ENCODE measurements around the gene TMEM198.
A peak's percentile ranks its signal among the peaks of the same experiment; 100 is the strongest.

Gene TMEM198

DNA sequence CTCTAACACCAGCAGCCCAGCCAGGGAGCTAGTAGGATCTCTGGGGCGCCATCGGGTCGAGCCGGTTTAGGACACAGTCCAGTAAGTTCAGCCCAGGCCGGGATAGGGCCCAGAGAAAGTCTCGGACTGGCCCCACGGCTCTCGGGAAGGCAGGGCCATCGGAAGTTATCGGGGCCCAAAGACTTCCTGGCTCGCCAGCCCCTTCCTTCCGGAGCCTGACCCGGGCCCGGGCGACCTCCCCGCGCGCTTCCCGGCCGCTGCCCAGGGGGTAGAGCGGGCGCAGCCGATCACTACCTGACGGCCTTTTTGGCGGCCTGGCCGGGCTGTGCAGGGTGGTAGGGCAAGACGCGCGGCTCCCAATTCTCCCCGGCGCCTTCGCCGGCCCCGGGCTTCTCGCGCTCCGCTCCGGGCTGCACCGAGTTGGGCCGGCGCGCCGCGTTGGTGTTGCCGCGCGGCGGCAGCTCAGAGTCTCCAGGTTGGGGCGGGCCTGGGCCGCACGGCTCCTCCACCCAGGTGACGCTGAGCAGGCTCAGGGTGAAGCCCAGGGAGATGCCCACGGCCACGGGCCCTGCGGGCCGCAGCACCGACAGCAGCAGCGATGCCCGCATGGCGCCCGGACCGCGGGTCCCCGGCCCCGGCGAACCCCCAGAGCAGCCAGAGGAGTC lies 765 bp upstream of the TMEM198 start:
- DNase-seq (ENCODE audit: low read depth in 2 of 3, low spot score in 1 of 3): peak in 1 of 3 donors; percentile 21

GRCh38 chr2:219544567-219544966 lies 739 bp downstream of the TMEM198 start:
- no peak for DNase-seq (ENCODE audit: low read depth in 2 of 3, low spot score in 1 of 3)

GRCh38 chr2:219545295-219545942 lies 1.6 kb downstream of the TMEM198 start:
- DNase-seq (ENCODE audit: low read depth in 2 of 3, low spot score in 1 of 3): no peak

GRCh38 chr2:219545943-219546352 lies 2.1 kb downstream of the TMEM198 start:
- no peak for DNase-seq (ENCODE audit: low read depth in 2 of 3, low spot score in 1 of 3)

DNA sequence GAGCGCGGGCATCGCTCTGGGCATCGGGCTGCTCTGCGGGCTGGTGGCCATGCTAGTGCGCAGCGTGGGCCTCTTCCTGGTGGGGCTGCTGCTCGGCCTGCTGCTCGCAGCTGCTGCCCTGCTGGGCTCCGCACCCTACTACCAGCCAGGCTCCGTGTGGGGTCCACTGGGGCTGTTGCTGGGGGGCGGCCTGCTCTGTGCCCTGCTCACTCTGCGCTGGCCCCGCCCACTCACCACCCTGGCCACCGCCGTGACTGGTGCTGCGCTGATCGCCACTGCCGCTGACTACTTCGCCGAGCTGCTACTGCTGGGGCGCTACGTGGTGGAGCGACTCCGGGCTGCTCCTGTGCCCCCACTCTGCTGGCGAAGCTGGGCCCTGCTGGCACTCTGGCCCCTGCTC lies 3.8 kb downstream of the TMEM198 start:
- DNase-seq (ENCODE audit: low read depth in 2 of 3, low spot score in 1 of 3): no peak

DNA sequence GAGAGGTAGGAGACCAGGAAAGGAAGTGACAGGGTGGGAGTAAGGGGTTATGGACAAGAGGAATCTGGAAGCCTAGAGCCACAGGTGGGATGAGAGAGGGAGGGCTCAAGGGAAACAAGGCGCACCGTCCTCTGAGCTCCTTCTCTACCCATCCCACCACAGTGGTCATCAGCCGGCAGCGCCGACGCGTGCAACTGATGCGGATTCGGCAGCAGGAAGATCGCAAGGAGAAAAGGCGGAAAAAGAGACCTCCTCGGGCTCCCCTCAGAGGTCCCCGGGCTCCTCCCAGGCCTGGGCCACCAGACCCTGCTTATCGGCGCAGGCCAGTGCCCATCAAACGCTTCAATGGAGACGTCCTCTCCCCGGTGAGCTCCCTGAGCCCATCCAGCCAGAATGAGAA lies 5.2 kb downstream of the TMEM198 start:
- DNase-seq (ENCODE audit: low read depth in 2 of 3, low spot score in 1 of 3): no peak

GRCh38 chr2:219549619-219550018 lies 5.8 kb downstream of the TMEM198 start:
- no peak for DNase-seq (ENCODE audit: low read depth in 2 of 3, low spot score in 1 of 3)

DNA sequence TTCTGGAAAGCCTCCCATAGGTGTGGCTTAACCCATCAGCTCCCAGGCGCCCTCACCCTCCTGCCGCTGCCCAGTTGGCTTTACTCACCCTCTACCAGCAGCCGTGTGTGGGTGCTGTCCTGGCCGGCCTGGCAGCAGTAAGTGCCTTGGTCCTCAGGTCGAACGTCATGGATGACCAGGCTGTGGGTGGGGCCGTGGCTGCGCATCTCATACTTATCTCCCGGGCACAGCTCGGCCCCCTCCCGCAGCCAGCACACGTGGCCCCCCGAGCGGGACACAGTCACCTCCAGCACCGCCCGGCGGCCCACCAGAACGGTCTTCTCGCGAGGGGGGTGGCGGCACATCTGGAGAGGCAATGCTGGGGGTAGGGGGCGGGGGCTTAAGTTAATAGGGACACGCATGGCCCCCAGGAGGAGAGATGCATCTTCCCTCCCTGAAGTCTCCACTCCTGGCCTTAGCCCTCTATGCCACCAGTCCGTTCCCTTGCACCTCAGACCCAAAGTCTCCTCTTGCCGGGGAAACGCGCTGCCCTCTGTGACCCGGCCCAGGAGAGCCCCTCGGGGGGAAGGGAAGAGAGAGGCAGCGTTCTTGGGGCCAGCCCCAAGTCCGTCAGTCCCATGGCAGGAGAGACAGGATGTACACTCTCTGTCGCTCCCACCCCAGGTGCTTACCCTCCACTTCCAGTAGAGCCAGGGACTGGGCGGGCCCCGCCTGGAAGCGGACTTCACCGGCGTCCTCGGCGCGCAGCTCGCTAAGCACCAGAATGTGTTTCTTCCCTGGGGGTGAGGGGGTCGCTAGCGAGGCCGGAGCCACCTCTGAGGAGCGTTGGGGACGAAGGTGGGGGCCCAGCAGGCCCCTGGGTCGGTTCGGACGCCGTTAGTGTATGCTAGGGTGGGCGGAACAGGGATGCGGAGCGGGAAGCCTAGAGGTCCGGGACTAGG lies 7.9 kb downstream of the TMEM198 start:
- DNase-seq (ENCODE audit: low read depth in 2 of 3, low spot score in 1 of 3): no peak

DNA sequence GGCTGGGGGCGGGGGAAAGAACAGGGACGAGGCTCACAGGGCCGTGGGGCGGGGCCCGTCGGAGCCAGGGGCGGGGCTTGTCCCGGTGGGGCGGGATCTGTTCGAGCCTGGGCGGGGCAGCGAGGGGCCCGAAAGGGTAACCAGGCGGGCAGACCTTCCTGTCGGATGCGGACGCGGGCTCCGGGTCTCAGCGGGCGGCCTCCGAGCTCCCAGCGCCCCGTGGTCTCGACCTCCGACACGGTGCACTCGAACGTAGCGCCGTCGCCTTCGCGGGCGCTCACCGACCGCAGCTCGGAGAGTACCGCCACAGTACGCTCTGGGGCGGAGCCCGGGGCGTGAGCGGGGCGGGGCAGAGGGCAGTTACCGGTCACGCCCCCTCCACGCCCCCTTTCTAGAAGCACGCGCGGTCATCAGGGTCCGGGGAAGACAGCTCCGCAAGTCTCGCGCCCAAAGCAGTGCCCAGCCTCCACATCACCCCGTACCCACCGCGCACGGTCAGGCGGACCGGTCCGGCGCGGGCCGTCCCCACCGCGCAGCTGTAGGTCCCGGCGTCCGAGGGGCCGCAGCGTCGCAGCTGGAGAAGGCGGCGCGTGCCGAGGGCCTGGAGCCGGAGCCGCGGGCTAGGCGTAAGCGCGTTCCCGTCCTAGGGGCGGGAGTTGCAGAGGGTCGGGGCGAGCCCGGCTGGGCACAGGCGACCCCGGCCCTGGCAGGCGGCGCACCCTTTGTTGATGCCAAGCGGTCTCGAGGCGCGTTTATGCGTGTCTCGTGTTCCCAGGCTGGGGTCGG lies 8.7 kb downstream of the TMEM198 start:
- peak; percentile 54 to 81 (median 73) for DNase-seq (ENCODE audit: low read depth in 2 of 3, low spot score in 1 of 3)

- no peak for DNase-seq (ENCODE audit: low read depth in 2 of 3, low spot score in 1 of 3)
These were observed 9.3 kb downstream of the TMEM198 start for GRCh38 chr2:219553168-219553417.

- DNase-seq (ENCODE audit: low read depth in 2 of 3, low spot score in 1 of 3): no peak
These were observed 9.7 kb downstream of the TMEM198 start for GRCh38 chr2:219553463-219553963.

DNA sequence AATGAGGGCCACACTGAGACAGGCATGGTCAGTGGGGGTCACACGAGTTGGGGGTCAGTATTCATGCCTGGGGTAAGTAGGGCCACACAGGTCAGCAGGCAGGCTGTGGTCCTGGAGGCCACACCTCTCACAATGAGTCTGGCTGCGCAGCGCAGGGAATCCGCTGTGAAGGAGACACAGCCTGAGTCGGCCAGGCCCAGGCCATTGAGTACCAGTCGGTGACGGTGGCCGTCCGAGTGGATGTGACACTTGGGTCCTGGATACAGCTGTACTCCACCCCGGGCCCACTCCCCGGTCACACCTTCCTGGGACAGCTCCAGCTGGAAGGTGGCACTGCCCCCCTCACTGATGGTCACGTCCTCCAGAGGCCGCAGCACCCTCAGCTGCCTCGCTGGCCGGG lies 10.5 kb downstream of the TMEM198 start:
- no peak for DNase-seq (ENCODE audit: low read depth in 2 of 3, low spot score in 1 of 3)

DNA sequence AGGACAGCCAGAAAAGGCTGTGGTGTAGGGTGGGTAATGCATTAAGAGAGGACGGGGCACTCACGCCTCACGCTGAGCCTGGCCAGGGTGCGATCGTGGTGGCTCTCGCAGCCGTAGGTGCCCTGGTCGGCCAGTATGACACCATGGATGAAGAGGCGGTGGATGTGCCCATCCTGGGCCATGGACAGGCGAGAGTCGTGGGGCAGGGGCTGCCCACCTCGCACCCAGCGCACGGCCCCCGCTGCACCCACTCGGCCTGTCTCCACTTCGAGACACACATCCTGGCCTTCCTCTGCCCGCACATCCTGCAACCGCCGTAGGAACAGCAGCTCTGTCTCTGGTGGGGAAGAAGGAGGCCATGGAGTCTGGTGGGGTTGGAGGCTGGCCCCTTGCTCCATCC lies 12.1 kb downstream of the TMEM198 start:
- no peak for DNase-seq (ENCODE audit: low read depth in 2 of 3, low spot score in 1 of 3)

DNA sequence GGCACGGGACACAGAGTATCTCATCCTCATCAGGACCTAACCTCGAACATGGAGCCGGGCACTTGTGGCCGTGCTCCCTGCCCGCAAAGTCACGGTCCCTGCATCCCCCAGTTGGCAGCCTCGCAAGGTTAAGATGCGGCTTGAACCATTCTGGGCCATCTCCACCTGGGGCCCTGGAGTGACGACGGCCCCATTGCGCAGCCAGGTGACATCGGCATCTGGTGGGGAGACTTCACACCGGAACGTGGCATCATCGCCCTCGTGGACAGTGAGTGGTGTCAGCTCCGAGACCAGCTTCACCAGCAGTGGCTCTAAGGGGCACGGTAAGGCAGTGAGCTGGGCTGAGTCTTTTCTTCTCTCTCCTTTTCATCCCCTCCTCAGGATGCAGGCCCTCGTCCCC lies 12.6 kb downstream of the TMEM198 start:
- no peak for DNase-seq (ENCODE audit: low read depth in 2 of 3, low spot score in 1 of 3)

DNA sequence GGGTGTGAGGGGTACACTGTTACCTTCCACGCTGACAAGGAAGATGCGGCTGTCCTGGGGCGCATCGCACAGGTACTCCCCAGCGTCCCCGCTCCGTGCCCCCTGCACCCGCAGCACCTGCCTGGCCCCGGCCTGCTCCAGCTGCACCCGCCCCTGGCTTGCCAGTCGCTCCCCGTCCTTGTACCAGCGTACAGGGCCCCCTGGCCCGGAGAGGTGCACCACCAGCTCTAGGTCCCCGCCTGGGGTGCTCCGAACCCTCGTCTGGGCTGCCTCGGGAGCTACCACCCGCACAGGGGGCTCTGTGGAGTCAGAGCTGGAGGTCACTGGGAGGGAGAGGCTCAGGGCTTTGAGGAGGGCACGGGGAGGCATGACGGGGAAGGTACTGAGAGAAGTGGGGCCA lies 13.5 kb downstream of the TMEM198 start:
- DNase-seq (ENCODE audit: low read depth in 2 of 3, low spot score in 1 of 3): no peak

GRCh38 chr2:219557791-219558785 lies 14.3 kb downstream of the TMEM198 start:
- DNase-seq (ENCODE audit: low read depth in 2 of 3, low spot score in 1 of 3): no peak

DNA sequence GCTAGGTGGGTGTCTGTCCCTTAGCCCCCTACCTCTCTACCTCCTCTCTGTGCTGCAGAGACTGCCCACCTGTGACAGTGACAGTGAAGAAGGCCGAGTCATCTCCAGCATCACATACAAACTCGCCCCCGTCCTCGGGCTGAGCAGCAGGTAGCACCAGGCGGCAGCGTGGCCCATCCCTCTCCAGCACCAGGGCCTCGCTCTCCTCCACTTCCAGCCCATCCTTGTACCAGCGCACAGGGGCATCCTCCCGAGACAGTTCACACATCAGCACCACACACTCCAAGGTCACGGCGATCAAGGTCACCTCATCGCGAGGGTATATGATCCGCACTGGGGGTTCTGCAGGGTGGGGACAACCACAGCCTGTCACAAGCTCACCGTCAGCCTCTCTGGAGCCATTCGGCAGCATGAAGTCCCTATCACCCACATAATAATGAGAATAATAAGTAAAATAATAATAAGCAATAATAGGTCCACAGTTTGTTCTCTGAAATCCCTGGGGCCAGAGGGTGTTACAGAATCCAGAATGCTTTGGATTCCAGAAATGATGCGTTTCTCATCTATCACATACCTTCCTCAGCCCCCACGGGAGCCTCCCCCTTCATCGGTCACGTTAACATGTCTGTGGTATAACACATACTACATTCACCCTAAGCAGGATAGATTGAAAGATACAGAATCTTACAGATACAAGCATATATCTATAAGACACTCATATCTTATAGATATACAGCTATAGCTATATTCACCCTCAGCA lies 15.5 kb downstream of the TMEM198 start:
- DNase-seq (ENCODE audit: low read depth in 2 of 3, low spot score in 1 of 3): no peak

DNA sequence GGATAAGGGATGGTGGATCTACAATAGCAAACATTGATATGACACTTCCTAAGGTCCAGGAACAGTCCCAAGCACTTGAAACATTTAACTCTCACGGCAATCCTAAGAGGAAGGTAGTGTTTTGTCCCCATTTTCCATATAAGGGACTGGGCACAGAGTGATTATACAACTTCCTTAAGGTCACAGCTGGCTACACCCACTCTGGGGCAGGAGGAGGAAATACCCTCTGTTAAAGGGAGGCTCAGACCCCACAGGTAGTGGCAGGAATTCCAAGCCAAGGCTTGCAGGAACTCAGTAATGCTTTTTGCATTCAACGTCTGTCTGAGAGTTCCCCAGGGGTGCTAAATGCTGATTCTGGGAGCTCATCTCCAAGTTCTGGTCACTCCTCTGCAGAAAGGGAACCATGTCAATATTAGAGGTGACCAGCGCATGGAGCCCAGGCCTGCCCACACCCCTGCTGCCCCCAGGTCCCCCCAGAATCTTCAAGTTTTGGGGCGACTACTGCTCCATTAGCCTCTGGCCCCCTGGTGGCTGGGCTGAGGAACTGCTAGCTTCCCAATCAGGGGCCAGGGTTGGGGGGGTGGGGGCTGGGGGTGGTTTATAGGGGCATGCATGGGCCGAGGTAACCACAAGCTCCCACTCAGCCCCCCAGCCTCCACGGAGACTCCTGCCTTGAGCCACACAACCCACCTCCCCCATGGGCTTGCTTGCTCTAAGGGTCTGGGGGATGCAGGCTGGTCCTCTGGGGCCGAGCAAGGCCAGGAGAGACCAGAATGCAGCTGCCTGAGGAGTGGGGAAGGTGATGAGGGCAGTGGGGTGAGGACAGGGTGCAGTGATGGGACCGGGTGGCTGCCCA lies 16.4 kb downstream of the TMEM198 start:
- DNase-seq (ENCODE audit: low read depth in 2 of 3, low spot score in 1 of 3): no peak

- no peak for DNase-seq (ENCODE audit: low read depth in 2 of 3, low spot score in 1 of 3)
These were observed 17.0 kb downstream of the TMEM198 start for GRCh38 chr2:219560893-219561178.

All from stimulated activated CD4-positive, alpha-beta T cell treated with anti-CD3 and anti-CD28 coated beads, Interleukin-12 subunit alpha, Interleukin-12 subunit beta, amount 100 ng/mL, for 48 hours (primary cell).